ENCODE results near the gene ESPN.

DNA sequence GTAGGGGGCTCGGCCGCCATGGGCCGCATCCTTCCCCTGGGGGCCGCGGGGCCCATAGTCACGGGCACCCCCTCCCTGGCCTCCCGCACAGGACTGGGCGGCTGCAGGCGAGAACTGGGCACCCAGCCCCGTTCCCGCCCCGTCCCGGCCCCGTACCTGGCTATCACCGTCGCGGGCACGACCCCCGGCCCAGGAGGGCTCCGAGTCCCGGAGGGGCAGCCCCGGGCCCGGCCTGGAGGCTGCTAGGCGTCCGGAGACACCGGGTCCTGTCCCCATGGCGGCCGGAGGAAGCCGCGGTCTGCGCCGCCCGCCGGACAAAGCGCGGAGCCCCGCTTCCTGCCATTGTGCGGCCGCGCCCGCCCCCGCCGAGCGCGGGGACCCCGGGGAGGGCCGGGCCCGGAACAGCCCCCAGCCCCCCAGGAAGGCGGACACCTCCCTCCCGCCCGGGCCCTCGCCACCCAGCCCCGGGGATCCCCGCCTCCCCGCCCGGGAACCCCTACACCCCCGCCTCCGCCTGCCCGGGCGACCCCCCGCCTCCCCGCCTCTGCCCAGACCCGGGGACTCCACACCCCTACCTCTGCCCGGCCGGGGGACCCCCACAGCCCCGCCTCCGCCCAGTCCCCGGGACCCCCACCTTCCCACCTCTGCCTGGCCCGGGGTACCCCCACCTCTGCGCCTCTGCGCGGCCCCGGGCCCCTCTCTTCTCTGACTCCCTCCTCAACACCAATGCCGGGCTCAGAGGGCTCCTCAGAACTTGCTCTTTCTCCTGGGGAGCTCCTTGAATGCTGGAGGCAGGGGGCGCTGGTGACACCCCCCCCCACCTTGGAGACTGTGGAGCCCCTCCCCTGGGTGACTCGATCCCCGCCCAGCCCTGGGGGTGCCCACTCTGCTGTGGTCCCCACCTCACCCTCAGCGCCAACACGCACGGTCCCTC, 60.9 kb downstream of the ESPN start:
- TF ChIP-seq, protein P1, sequence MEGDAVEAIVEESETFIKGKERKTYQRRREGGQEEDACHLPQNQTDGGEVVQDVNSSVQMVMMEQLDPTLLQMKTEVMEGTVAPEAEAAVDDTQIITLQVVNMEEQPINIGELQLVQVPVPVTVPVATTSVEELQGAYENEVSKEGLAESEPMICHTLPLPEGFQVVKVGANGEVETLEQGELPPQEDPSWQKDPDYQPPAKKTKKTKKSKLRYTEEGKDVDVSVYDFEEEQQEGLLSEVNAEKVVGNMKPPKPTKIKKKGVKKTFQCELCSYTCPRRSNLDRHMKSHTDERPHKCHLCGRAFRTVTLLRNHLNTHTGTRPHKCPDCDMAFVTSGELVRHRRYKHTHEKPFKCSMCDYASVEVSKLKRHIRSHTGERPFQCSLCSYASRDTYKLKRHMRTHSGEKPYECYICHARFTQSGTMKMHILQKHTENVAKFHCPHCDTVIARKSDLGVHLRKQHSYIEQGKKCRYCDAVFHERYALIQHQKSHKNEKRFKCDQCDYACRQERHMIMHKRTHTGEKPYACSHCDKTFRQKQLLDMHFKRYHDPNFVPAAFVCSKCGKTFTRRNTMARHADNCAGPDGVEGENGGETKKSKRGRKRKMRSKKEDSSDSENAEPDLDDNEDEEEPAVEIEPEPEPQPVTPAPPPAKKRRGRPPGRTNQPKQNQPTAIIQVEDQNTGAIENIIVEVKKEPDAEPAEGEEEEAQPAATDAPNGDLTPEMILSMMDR (IDR thresholded peaks at IDR 0.05): no peak
- TF ChIP-seq, protein P2, sequence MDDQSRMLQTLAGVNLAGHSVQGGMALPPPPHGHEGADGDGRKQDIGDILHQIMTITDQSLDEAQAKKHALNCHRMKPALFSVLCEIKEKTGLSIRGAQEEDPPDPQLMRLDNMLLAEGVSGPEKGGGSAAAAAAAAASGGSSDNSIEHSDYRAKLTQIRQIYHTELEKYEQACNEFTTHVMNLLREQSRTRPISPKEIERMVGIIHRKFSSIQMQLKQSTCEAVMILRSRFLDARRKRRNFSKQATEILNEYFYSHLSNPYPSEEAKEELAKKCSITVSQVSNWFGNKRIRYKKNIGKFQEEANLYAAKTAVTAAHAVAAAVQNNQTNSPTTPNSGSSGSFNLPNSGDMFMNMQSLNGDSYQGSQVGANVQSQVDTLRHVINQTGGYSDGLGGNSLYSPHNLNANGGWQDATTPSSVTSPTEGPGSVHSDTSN (IDR thresholded peaks at IDR 0.05): no peak
- TF ChIP-seq EZH2phosphoT487 (IDR thresholded peaks at IDR 0.05; ENCODE audit: borderline replicate concordance, low read depth): no peak
- TF ChIP-seq, protein P3, sequence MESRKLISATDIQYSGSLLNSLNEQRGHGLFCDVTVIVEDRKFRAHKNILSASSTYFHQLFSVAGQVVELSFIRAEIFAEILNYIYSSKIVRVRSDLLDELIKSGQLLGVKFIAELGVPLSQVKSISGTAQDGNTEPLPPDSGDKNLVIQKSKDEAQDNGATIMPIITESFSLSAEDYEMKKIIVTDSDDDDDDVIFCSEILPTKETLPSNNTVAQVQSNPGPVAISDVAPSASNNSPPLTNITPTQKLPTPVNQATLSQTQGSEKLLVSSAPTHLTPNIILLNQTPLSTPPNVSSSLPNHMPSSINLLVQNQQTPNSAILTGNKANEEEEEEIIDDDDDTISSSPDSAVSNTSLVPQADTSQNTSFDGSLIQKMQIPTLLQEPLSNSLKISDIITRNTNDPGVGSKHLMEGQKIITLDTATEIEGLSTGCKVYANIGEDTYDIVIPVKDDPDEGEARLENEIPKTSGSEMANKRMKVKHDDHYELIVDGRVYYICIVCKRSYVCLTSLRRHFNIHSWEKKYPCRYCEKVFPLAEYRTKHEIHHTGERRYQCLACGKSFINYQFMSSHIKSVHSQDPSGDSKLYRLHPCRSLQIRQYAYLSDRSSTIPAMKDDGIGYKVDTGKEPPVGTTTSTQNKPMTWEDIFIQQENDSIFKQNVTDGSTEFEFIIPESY (IDR thresholded peaks at IDR 0.05; ENCODE audit: borderline replicate concordance, low read depth): no peak
- TF ChIP-seq, protein P4, sequence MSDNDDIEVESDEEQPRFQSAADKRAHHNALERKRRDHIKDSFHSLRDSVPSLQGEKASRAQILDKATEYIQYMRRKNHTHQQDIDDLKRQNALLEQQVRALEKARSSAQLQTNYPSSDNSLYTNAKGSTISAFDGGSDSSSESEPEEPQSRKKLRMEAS (IDR thresholded peaks at IDR 0.05; ENCODE audit: low read depth): no peak
- TF ChIP-seq, protein P5, sequence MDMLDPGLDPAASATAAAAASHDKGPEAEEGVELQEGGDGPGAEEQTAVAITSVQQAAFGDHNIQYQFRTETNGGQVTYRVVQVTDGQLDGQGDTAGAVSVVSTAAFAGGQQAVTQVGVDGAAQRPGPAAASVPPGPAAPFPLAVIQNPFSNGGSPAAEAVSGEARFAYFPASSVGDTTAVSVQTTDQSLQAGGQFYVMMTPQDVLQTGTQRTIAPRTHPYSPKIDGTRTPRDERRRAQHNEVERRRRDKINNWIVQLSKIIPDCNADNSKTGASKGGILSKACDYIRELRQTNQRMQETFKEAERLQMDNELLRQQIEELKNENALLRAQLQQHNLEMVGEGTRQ (IDR thresholded peaks at IDR 0.05; ENCODE audit: borderline replicate concordance, low read depth, low read length): no peak

Data from SK-N-SH (cell line).